Activated T-cell treated with anti-CD3 and anti-CD28 coated beads for 24 hours (primary cell): Measurements from ENCODE around the gene GRID2.

Experiments
- DNase-seq: peaks from one replicate; pipeline ENCODE4 v3.0.0-alpha.2; 2020; ENCODE audit warnings: low read depth

The GRID2 gene

DNA sequence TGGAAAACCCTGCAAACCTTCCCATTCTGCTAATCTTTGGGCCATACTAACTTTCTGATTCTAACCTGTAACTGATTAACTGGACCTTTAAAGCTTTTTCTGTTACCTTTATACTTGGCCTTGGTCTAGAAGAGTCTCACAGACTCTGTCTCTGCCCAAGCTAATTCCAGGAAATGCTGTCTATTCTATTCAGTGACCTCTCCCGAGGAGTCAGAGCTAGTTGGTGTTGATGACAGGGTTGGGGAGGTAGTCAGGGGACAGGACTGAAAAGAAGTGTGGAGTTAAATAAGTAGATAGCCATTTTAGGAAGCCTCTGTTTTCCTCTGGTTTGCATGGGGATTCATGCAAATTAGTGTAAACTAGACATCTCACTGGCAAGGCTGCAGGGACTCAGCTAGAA lies 429.5 kb downstream of the GRID2 start:
- no peak for DNase-seq

DNA sequence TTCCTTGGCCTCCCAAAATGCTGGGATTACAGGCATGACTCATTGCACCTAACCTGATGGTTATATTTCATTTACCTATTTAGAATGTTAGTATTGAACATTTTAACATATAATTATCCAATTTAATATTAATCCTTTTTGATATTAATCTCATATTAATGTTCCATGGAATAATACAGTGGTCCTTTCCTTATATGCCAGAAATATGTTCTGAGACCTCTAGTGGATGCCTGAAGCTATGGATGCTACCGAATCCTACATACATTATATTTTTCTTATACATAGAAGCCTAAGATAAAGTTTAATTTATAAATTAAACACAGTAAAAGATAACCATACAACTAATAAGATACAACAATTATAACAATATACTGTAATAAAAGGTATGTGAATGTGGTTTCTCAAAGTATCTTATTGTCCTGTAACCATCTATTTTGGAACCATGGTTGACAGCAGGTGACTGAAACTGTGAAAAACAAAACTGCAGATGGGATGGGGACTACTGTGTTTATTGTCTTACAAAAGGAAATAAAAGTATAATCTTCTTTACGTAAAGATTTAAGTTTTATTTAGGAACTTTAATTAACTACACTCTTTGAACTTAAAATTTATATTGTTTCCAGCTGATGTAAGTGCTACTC lies 431.4 kb downstream of the GRID2 start:
- no peak for DNase-seq

DNA sequence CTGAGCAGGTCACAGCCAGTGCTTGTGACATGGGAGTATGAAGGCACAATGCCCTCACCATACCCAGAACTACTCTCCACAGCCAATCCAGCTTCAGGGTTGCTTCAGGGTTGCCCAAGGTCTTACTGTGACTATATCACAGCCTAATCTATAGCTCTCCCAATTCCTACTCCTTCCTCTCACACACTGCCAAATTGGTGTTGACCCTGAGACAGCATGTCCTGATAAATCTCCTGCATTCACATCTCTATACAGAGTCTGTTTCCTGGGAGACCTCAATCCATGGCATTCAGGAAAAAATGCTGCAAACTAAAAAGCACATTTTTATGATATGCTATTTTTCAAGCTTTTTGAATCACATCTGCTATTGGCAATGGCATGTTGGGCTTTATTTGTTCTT lies 456.7 kb downstream of the GRID2 start:
- no peak for DNase-seq

DNA sequence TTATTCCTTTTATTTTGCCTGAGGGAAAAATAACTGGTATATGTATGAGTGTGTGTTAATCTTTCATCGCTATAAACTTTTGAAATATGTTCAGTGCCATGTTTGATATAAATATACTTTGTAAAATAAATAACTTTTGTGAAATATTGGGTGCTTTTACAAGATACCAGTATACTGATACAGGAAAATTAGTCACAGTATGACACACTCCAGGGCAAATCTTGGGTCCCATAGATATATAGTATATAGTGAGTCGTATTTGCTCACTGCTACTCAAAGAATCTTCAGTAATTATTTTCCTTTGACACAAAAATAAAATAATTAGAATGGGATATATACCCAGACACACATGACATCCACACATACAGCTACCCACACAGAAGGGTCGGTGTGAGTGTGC lies 472.3 kb downstream of the GRID2 start:
- no peak for DNase-seq

DNA sequence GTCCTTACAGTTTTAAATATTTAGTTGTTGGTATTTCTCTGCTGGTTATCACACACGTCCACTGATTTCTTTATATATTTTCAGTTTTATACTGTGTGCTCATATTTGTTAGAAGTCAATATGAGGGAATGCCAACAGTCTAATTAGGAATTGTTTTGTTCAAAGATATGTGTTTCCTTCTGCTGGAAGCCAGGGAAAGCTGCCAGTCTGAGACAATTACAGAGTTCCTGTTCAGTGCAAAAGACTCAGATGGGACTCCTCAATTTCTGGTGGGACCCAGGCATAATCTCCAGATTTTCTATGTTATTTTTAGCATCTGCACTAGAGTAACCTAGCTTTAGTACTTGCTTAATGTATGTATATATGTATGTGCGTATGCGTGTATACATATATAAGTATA lies 486.0 kb downstream of the GRID2 start:
- no peak for DNase-seq

DNA sequence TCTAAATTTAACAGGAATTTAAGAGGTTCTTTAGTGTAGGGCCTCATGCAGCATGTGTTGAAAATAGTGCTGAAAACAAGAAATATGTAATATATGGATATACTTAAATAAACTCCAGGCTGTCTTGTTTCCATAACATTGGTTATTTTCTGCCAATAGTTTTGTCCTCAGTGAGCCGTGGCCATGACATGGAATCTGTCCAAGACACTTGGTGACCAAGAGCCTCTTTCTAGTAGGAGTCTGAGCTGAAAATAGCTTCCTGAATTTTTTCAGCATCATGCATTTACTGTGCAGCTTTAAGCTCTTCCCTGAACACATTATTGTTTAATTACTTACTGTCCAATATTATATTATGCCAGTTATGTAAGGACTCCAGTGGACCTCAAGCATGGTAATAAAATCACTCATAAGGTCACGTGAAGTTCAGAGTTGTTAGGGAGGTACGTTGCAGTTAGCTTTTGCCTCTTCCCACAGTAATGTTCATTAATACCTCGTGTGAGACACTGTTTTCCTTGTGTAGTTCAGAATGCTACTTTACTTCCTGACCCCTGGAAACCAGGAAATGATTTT lies 488.2 kb downstream of the GRID2 start:
- no peak for DNase-seq

DNA sequence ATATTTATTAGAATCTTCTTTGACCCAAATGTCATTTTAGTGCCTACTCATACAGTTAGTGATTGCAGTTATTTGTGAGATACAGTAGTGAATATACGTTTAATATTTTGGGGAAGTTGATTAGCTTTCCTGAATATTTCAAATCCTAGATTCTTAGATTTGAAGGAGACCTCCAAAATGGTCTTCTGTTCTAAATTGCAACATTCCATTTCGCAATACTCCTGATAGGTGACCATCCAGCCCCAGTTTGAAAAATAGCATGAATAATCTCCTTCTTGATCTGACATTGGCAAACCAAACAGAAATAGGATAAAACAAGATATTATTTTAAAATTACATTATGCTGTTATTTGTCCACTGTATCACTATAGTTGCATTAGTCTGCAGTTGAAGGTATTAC lies 505.6 kb downstream of the GRID2 start:
- DNase-seq: no peak

DNA sequence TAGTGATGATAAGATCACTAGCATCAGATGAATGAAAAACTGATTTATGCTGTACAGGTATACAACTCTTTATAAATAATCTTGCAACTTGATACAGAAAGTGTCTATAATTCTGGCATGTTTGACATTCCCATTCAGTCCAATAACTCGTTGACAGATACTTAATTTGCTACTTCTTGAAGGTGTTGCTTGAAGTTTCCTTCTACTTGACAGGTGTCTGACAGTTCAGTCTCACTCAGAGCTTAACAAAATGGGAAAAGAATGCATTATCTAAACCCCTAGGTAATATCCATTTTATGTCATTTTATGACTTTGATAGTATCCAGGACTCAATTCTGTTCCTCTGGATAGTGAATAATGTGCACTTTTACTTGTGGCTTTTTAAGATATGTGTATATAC lies 508.9 kb downstream of the GRID2 start:
- no peak for DNase-seq

DNA sequence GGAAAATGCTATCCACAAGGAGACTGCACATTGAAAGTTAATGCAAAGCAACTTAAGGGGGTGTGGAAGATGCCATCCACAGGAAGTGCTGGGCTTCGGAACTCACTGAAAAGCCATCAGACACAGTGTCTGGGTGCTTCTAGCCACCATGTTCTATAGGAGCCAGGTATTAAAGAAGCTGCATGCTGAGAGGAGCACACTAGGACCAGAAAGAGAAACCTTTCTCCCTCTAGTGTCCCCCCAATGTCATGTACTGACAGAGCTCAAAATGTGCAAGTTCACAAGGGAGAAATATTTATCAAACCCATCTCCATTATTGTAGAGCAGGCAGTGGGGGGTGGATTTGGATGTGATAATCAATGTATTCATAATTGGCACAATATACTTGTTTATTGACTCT lies 510.9 kb downstream of the GRID2 start:
- DNase-seq: no peak

DNA sequence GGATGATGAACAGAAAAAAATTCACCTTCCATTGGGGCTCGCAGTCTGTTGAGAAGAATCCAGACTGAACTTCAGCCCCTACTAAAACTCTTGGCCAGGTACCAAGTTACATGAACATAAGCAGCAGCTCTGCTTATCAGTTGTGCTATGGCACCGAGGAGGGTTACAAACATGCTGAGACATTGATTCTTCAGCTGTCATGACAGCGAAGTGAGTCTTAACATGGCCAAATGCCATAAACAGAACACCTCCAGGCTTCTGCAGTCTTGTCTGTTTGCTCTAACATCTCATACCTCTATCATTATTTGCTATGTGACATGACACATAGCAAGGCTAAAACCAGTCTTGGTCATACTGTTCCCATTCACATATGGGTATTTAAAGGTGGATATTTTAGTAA lies 521.5 kb downstream of the GRID2 start:
- DNase-seq: no peak

DNA sequence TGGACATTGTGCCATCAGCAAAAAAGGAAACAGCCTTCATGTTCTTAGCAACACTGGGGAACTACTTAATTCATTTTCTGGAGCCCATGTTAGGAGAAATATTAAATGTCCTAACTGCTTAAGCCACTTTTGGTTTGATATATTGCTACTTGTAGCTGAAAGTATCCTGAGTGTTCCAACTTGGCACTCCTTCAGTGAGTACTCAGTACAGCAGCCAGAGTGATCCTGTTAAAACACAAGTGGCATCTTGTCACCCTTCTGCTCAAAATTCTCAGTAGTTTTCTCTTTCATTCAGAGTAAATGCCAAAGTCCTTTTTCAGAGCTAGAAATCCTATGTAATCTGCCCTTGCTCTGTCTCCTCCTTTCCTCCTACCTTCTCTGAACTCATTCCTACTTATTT lies 522.0 kb downstream of the GRID2 start:
- DNase-seq: no peak

DNA sequence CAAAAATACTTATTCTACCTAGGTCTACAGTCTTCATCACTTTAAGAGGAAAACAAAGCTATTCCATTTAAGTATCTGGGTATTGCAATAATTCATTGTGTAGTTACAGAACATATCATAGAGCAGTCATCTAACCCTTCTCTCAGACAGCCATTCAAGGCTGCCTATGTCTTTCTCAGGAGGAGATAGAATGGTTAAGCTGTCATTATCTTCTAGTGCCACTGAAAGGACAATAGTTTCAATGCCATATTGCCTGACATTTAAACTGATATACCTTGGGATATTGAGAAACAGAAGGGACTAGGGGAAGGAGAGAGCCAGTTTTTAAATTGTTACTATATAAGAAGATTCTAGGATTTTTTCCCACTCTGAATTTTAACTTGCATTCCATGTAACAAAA lies 527.0 kb downstream of the GRID2 start:
- no peak for DNase-seq

DNA sequence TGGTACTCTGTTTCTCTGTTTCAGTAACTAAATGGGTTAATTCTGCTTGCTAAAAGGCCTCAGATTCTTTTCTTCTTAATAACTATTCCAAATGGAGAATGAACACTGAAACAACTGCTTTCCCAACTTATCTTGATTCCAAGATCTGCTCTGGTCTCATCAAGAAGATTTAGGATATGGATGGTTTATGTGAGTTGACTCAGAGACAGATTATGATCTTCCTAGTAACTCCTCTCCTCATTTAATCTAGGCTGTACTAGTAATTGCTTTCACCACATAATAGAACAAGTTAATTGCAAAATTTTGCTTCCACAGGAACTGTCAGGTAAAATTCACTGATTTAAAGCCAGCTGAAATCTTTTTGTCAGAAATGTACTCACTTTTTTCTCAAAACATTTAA lies 537.1 kb downstream of the GRID2 start:
- no peak for DNase-seq

DNA sequence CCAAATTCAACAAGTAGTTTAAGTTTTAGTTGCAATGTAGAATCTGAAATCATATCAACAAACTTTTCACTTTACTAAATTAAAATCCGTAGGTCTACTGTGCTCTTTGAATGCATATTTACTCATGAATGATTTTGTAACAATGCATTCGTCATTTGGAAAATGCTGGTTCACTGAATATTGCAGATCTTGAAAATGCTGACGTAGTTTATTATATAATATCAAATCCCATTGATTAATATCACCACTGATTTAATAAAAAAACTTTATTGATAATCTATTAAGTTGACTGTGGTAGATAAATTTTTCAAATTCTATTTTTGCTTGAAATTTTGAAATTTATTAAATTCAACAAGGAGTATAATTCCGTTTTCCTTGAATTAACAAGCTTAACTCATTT lies 540.0 kb downstream of the GRID2 start:
- no peak for DNase-seq

DNA sequence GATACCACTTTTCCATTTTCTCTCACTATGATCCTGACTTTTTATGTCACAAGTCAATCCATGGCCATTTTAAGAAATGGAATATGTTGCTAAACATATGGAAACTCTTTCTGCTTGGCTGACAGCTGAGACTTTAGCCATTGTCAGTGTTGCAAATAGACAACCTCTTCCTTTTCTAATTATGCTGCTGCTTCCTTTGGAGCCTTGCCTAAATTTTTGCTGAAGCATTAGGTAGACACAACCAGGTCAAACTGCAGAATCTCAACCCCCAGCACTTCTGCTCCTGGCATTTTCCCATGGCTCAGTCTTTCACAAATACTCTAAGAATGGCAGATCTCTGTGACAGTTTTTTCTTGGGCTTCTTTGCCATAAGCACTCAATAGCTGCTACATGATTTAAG lies 543.3 kb downstream of the GRID2 start:
- DNase-seq: no peak

DNA sequence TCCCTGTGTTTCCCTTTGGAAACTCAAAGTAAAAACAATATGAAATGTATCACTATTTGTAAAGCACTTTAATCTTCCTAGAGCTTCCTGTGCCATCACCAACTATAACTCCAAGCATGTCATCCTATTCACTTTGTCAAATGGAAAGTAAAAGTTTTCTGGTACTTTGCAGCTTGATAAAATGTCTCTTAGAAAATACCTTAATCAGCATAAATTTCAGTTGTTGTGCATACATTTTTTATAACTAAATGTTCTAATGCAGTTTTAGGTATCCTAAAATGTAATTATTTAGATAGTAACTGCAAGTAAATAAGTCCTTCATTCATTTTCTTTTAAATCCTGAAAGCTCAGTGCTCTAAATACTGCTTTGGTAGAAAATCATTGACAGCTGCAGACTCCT lies 558.7 kb downstream of the GRID2 start:
- no peak for DNase-seq

DNA sequence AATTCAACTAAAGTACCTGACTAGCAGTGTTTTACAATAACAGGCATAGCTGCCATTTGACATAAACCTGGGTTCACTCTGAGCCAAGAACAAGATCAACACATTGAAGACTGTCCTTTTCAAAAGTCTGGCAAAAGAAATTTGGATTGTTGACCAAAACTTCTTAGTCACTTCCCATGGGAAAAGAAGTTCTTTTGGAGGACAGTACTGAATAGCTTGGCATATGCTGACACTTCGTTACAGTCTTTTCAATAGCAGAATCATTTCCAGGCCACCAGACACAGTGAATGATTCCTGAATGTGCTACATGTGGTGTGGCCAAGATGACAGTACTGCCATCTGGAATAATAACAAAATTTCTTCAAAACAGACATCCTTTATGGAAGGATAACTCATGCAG lies 560.3 kb downstream of the GRID2 start:
- no peak for DNase-seq

DNA sequence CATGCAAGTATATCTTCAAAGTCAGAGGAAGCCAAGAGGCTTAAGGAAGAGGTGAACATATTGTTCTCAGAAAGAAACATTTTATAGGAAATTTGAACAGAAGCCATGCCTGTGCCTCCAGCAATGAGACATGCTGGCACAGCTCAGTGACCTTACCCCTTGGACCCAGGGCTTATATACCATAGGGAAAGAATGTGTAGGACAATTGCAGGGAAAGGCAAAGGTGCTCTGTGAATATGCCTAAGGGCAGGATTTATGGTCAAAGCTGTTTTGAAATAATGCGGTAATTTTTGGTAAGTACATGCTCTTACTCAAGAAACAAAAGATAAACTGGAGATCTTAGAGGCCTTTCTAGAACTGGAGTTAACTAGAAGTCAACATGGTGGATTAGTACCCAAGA lies 568.8 kb downstream of the GRID2 start:
- no peak for DNase-seq

DNA sequence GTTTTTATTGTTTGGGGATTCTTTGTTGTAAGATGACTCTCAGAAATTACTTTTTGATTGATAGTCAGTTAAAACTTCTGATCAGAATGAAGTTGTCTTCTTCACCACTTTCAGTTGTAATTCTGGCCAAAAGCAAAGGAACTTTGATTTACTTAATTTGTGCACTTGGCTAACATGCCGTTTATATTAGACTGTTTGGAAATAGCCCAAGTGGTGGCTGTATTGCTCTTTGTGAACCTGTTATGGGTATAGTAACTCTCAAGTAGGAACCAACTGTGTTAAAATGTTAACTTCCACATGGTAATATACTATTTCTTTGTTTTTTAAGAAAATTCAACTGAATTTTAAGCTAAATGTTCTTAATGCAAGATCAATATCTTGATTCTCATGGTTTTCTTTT lies 581.9 kb downstream of the GRID2 start:
- DNase-seq: no peak

DNA sequence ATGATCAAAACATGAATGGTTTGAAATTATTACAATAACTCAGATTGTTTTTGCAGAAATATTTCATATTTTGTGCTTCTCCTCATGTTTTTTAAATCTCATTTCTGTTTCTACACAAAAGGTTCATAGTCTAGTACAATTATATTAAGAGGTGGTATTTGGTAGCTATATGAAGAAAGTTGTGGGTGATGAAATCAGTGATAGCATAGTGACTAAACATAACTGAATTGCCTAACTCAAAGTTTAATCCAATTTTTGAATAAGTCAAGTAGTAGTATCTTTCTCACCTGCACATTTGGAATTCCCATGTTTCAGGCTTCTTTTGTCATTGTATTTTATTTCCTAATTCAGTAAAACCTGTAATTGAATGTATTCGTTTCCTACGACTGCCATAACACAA lies 648.7 kb downstream of the GRID2 start:
- DNase-seq: no peak

DNA sequence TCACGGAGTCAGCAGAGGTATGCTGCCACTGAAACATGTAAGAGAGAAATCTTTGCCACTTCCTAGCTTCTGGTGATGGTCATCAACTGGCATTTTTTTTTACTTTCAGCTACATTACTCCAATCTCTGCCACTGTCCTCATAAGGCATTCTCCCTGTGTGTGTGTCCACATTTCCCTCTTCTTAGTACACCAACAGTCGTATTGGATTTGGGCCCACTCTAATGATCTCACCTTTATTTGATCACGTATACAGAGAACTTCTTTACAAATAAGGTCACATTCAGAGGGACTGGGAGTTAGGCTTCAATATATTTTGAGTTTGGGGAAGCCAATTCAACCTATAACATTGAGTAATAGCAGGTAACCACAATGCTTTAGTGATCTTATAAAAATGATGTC lies 649.1 kb downstream of the GRID2 start:
- DNase-seq: no peak

DNA sequence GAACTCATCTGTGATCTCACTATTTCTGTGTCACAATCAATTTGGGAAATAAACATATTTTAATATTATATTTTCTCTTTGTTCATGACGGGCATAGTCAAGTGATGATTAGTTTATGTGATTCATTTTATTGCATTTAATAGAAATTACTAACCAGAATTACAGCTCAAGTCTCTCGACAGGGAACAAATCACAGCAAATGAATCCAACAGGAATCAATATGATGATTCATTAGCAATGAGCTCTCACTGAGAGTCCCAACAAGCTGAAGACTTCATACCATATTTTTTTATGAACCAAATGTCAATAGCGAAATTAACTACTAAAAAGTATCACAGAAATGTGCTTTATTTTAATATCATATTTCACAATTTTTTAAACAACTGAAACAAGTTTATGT lies 649.7 kb downstream of the GRID2 start:
- DNase-seq: no peak

DNA sequence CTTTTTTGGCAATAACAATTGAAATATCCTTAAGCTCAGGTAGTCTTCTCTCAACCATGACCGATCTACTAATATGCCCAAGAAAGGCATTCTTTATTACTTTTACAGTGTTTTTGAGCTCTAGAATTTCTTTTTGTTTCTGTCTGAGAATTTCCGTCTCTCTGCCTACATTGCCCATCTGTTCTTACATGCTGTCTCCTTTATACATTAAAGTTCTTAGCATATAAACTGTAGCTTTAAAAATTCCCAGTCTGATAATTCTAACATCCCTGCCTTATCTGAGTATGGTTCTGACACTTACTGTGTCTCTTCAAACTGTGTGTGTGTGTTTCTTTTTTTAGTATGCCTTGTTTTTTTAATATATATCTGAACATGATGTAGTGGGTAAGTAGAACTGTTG lies 658.1 kb downstream of the GRID2 start:
- no peak for DNase-seq

DNA sequence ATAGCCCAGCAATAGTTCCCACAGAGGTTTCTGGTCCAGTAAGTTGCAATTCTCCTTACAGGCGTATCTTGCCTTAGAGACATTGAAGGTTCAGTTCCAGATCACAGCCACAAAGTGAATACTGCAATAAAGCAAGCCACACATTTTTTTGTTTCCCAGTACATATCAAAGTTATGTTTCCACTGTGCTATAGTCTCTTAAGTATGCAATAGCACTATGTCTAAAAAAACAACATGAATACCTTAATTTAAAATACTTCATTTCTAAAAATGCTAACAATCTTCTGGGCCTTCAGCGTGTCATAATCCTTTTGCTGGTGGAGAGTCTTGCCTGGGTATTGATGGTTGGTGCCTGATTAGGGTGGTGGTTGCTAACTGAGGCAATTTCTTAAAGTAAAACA lies 659.1 kb downstream of the GRID2 start:
- no peak for DNase-seq

DNA sequence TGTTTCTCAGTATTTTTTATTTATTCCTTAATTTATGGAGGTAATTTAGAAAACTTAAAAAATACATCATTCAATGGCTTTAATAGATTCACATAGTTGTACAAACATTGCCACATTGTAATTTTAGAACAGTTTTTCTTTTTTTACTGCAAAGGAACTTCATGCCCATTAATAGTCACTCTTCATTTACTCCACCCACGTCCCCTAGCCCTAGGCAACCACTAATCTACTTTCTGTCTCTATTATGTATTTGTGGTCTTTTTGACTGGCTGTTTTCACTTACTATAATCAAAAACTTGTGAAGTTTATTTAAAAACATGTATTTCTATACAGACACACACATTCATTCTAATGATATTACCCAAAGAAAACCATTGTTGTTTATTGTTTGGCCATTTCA lies 664.8 kb downstream of the GRID2 start:
- no peak for DNase-seq
